ENCODE measurements around the gene PPP1R13L. TPM values are rescaled to one million over a fixed set of nuclear protein-coding genes. Genes with fewer than 3 reads are reported as not detected.

Gene PPP1R13L
- total RNA-seq, 4 donors from 2014 or later = 4.1 to 16.8 (median 9.5) TPM

- no peaks in the 10 kb centered on the region for H3K9me3 ChIP-seq
- peaks cover 15 to 23% (median 17%) of the 10 kb centered on the region in 4 donors for H3K4me1 ChIP-seq
- WGBS = 68% methylated on average over 54 of the region's 59 CpGs
- H3K27me3 ChIP-seq = peaks cover 0 to 28% (median 0%) of the 10 kb centered on the region in 4 donors
- peaks cover 0 to 54% (median 15%) of the 10 kb centered on the region in 4 donors for H3K36me3 ChIP-seq
- H3K27ac ChIP-seq (replicated peaks in 1 of 4) = no peak overlapping the region
- H3K4me3 ChIP-seq = no peak overlapping the region
- intact Hi-C loops (cut with DNase I) = no loop called here
- no peak for DNase-seq (ENCODE audit: extremely low spot score)
- TF ChIP-seq POLR2AphosphoS5 (IDR thresholded peaks at IDR 0.05) (no peak), POLR2A (IDR thresholded peaks at IDR 0.05; ENCODE audit: low read depth) (no peak), EP300 (IDR thresholded peaks at IDR 0.05) (no peak), CTCF (IDR thresholded peaks at IDR 0.05) (no peak)
These were observed 8.8 kb downstream of the PPP1R13L start for GRCh38 chr19:45395821-45396617.

- 92% methylated on average over 10 of the region's 21 CpGs for WGBS
- no peaks in the 10 kb centered on the region for H3K9me3 ChIP-seq
- H3K36me3 ChIP-seq = peaks cover 0 to 49% (median 15%) of the 10 kb centered on the region in 4 donors
- intact Hi-C loops (cut with DNase I) = no loop called here
- DNase-seq (ENCODE audit: extremely low spot score) = no peak
- H3K27me3 ChIP-seq = peaks cover 0 to 28% (median under 1%) of the 10 kb centered on the region in 4 donors
- no peaks in the 10 kb centered on the region for H3K4me1 ChIP-seq
- TF ChIP-seq EP300 (IDR thresholded peaks at IDR 0.05) (no peak), CTCF (IDR thresholded peaks at IDR 0.05) (no peak), POLR2A (IDR thresholded peaks at IDR 0.05; ENCODE audit: low read depth) (no peak), POLR2AphosphoS5 (IDR thresholded peaks at IDR 0.05) (no peak)
- H3K4me3 ChIP-seq = no peak overlapping the region
- H3K27ac ChIP-seq (replicated peaks in 1 of 4) = no peak overlapping the region
These were observed 12.8 kb downstream of the PPP1R13L start for GRCh38 chr19:45391871-45392665.

- Histone ChIP-seq H3K27me3 (peaks cover 0 to 28% (median 6%) of the 10 kb centered on the region in 4 donors), H3K27ac (replicated peaks in 1 of 4) (no peak overlapping the region), H3K4me1 (no peaks in the 10 kb centered on the region), H3K4me3 (no peak overlapping the region), H3K36me3 (peaks cover 0 to 43% (median 10%) of the 10 kb centered on the region in 4 donors), H3K9me3 (no peaks in the 10 kb centered on the region)
- no peak for DNase-seq (ENCODE audit: extremely low spot score)
- TF ChIP-seq CTCF (IDR thresholded peaks at IDR 0.05) (no peak), POLR2AphosphoS5 (IDR thresholded peaks at IDR 0.05) (no peak), EP300 (IDR thresholded peaks at IDR 0.05) (no peak), POLR2A (IDR thresholded peaks at IDR 0.05; ENCODE audit: low read depth) (no peak)
- 65% methylated on average over 3 of the region's 3 CpGs for WGBS
- intact Hi-C loops (cut with DNase I) = no loop called here
These were observed 13.5 kb downstream of the PPP1R13L start for GRCh38 chr19:45391346-45391745.

- WGBS = 12% methylated on average over 12 of the region's 75 CpGs
- no peak for TF ChIP-seq EP300 (IDR thresholded peaks at IDR 0.05)
- no peak for TF ChIP-seq POLR2A (IDR thresholded peaks at IDR 0.05; ENCODE audit: low read depth)
- TF ChIP-seq POLR2AphosphoS5 (IDR thresholded peaks at IDR 0.05) = no peak
- no peak for TF ChIP-seq CTCF (IDR thresholded peaks at IDR 0.05)
These were observed 19.3 kb downstream of the PPP1R13L start for GRCh38 chr19:45385392-45386221.

More at GRCh38 chr19:45385392-45386221, 19.3 kb downstream of the PPP1R13L start:
- H3K36me3 ChIP-seq = peaks cover 0 to 35% (median 0%) of the 10 kb centered on the region in 4 donors
- no peaks in the 10 kb centered on the region for H3K9me3 ChIP-seq
- no peak for DNase-seq (ENCODE audit: extremely low spot score)
- peaks cover 8 to 13% (median 11%) of the 10 kb centered on the region in 4 donors for H3K4me1 ChIP-seq
- H3K4me3 ChIP-seq = no peak overlapping the region
- H3K27me3 ChIP-seq = peaks cover 0 to 43% (median 22%) of the 10 kb centered on the region in 4 donors
- no peak overlapping the region for H3K27ac ChIP-seq (replicated peaks in 1 of 4)
- intact Hi-C loops (cut with DNase I) = no loop called here

Measured in esophagus muscularis mucosa (tissue), 4 donors.